Measurements from ENCODE around the gene MPHOSPH8.

- TF ChIP-seq CTCF (IDR thresholded peaks at IDR 0.05) (no peak), POLR2A (IDR thresholded peaks at IDR 0.05) (no peak)
Observed at GRCh38 chr13:19720039-19720438, 86.6 kb downstream of the MPHOSPH8 start.
